Endothelial cell of umbilical vein (primary cell): Measurements from ENCODE around the gene NIPBL.

ENCODE experiments used
- CTCF ChIP-seq, 2 donors: IDR thresholded peaks; 1 replicate in 1 of 2; 2 replicates in 1 of 2; pipeline ENCODE4 v1.5.1; 2011; ENCODE audit warnings: low read length in 2 of 2, mild to moderate bottlenecking in 2 of 2, moderate library complexity in 2 of 2, control low read depth in 1 of 2, inconsistent platforms in 1 of 2, low read depth in 1 of 2; ENCODE audit not compliant: insufficient read depth in 1 of 2; ENCODE audit errors: extremely low read depth in 1 of 2
- EZH2 ChIP-seq: IDR thresholded peaks from 2 replicates; pipeline ENCODE4 v1.6.1; 2012; ENCODE audit warnings: borderline replicate concordance, low read depth, mild to moderate bottlenecking, moderate library complexity, low read length, inconsistent platforms; ENCODE audit not compliant: severe bottlenecking
- MAX ChIP-seq: IDR thresholded peaks from 2 replicates; pipeline ENCODE4 v1.6.1; 2011; ENCODE audit not compliant: insufficient read depth, insufficient read length
- MYC ChIP-seq: IDR thresholded peaks from one replicate; pipeline ENCODE4 v1.6.1; 2011; ENCODE audit warnings: mild to moderate bottlenecking, low read depth, low read length
- POLR2A ChIP-seq: IDR thresholded peaks from 2 replicates; pipeline ENCODE4 v1.6.1; 2012; ENCODE audit warnings: low read depth, mild to moderate bottlenecking, control low read depth, low read length
- POLR2AphosphoS5 ChIP-seq: IDR thresholded peaks from 2 replicates; pipeline ENCODE4 v1.6.1; 2012; ENCODE audit warnings: low read depth, mild to moderate bottlenecking, control low read depth, low read length, moderate library complexity; ENCODE audit not compliant: insufficient read depth

- TF ChIP-seq POLR2A (no peak), EZH2 (no peak), CTCF (IDR thresholded peaks at IDR 0.05; ENCODE audit: extremely low read depth in 1 of 2, insufficient read depth in 1 of 2, low read depth in 1 of 2, low read length in 2 of 2) (no peak), MYC (no peak), POLR2AphosphoS5 (no peak), MAX (no peak)
Observed at GRCh38 chr5:36854402-36855140, 22.0 kb upstream of the NIPBL start.
